Measurements from ENCODE around the gene TMEM131. TPM values are rescaled to one million over a fixed set of nuclear protein-coding genes. Genes with fewer than 3 reads are reported as not detected.

Gene TMEM131
- total RNA-seq, 1 donor, result 30.0 TPM

DNA sequence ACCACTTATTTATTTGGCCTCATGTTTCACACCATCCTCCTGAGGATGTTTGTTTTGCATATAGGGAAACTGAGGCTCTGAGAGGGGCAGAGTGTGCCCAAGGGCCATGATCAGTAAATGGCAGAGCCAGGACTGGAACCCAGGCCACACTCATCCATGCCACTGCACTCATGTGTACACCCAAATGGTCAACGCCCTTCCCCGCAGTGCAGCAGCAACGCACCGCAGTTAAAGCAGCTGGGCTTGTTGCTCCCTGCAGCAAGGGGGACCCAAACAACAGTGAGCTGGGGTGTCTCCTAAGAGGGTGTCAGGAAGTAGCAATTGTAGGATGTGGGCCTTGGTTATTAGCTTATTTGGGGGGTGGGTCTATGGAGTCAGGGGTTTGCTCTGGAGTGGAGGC, 245.7 kb downstream of the TMEM131 start:
- Histone ChIP-seq H3K79me2 (ENCODE audit: insufficient read depth, low read length) (no peaks in the 10 kb centered on the region), H3K9me3 (ENCODE audit: low read depth, low read length) (no peaks in the 10 kb centered on the region), H3K4me2 (ENCODE audit: insufficient read depth, low read length) (no peak overlapping the region), H3K4me1 (ENCODE audit: insufficient read depth, low read length) (peaks cover 10% of the 10 kb centered on the region), H3K27ac (ENCODE audit: low read depth, low read length) (no peak overlapping the region), H3K4me3 (ENCODE audit: insufficient read depth, low read length) (no peak overlapping the region), H4K20me1 (ENCODE audit: insufficient read depth, low read length) (no peaks in the 10 kb centered on the region), H2AFZ (ENCODE audit: low read length) (no peak overlapping the region), H3K36me3 (ENCODE audit: insufficient read depth, low read length) (no peaks in the 10 kb centered on the region), H3K27me3 (ENCODE audit: insufficient read depth, low read length) (no peaks in the 10 kb centered on the region)
- no peak for DNase-seq (ENCODE audit: insufficient read length, low spot score, missing footprints)
- TF ChIP-seq, protein P1, sequence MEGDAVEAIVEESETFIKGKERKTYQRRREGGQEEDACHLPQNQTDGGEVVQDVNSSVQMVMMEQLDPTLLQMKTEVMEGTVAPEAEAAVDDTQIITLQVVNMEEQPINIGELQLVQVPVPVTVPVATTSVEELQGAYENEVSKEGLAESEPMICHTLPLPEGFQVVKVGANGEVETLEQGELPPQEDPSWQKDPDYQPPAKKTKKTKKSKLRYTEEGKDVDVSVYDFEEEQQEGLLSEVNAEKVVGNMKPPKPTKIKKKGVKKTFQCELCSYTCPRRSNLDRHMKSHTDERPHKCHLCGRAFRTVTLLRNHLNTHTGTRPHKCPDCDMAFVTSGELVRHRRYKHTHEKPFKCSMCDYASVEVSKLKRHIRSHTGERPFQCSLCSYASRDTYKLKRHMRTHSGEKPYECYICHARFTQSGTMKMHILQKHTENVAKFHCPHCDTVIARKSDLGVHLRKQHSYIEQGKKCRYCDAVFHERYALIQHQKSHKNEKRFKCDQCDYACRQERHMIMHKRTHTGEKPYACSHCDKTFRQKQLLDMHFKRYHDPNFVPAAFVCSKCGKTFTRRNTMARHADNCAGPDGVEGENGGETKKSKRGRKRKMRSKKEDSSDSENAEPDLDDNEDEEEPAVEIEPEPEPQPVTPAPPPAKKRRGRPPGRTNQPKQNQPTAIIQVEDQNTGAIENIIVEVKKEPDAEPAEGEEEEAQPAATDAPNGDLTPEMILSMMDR (IDR thresholded peaks at IDR 0.05; ENCODE audit: extremely low read depth, low read depth, low read length), result no peak

DNA sequence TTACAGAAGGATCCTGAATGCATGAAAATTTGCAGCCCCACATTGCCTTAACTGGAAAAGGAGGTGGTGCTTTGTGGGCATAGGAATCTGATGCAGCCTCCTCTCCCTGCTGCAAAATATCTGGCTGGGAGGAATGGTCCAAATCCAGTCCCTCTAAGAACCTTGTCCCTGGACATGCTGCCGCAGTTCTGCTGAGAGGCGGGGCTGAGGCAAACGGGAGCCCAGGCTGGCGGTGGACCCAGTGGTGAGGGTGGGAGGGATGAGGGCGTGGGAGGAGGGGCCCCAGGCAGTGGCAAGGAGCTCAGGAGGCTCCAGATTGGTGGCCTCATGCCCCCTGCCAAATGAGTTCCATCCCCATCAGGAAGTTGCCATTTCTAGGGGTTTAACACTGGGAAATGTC, 246.2 kb downstream of the TMEM131 start:
- Histone ChIP-seq H4K20me1 (ENCODE audit: insufficient read depth, low read length) (no peaks in the 10 kb centered on the region), H3K4me1 (ENCODE audit: insufficient read depth, low read length) (peaks cover 10% of the 10 kb centered on the region), H3K4me3 (ENCODE audit: insufficient read depth, low read length) (no peak overlapping the region), H3K27me3 (ENCODE audit: insufficient read depth, low read length) (no peaks in the 10 kb centered on the region), H3K27ac (ENCODE audit: low read depth, low read length) (no peak overlapping the region), H3K4me2 (ENCODE audit: insufficient read depth, low read length) (no peak overlapping the region), H2AFZ (ENCODE audit: low read length) (no peak overlapping the region), H3K36me3 (ENCODE audit: insufficient read depth, low read length) (no peaks in the 10 kb centered on the region), H3K9me3 (ENCODE audit: low read depth, low read length) (no peaks in the 10 kb centered on the region), H3K79me2 (ENCODE audit: insufficient read depth, low read length) (no peaks in the 10 kb centered on the region)
- DNase-seq (ENCODE audit: insufficient read length, low spot score, missing footprints), result no peak
- TF ChIP-seq, protein P1 (IDR thresholded peaks at IDR 0.05; ENCODE audit: extremely low read depth, low read depth, low read length), result no peak

DNA sequence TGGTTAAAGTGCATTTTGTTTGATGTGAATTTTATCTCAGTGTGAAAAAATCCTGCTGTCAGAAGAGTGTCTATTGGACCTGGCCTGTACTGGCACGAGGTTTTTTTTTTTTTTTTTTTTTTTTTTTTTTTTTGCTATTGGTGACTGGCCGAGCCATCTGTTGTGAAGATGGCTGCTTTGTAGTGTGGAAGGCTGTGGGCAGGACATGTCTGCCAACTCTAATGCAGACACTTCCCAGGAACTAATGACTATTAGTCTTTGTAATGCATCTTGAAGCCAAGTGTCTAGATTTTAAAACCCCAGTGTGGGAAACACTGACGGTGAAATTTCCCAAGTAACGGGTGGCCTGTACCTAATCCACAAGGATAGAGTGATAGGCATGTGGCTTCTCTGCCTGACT, 248.0 kb downstream of the TMEM131 start:
- no peaks in the 10 kb centered on the region for H3K27me3 ChIP-seq (ENCODE audit: insufficient read depth, low read length)
- H3K4me1 ChIP-seq (ENCODE audit: insufficient read depth, low read length), result peaks cover 8% of the 10 kb centered on the region
- no peaks in the 10 kb centered on the region for H3K79me2 ChIP-seq (ENCODE audit: insufficient read depth, low read length)
- no peak overlapping the region for H3K27ac ChIP-seq (ENCODE audit: low read depth, low read length)
- no peak overlapping the region for H3K4me3 ChIP-seq (ENCODE audit: insufficient read depth, low read length)
- H3K36me3 ChIP-seq (ENCODE audit: insufficient read depth, low read length), result no peaks in the 10 kb centered on the region
- no peak overlapping the region for H3K4me2 ChIP-seq (ENCODE audit: insufficient read depth, low read length)
- no peaks in the 10 kb centered on the region for H4K20me1 ChIP-seq (ENCODE audit: insufficient read depth, low read length)
- TF ChIP-seq, protein P1 (IDR thresholded peaks at IDR 0.05; ENCODE audit: extremely low read depth, low read depth, low read length), result no peak
- H2AFZ ChIP-seq (ENCODE audit: low read length), result no peak overlapping the region
- DNase-seq (ENCODE audit: insufficient read length, low spot score, missing footprints), result no peak
- no peaks in the 10 kb centered on the region for H3K9me3 ChIP-seq (ENCODE audit: low read depth, low read length)

DNA sequence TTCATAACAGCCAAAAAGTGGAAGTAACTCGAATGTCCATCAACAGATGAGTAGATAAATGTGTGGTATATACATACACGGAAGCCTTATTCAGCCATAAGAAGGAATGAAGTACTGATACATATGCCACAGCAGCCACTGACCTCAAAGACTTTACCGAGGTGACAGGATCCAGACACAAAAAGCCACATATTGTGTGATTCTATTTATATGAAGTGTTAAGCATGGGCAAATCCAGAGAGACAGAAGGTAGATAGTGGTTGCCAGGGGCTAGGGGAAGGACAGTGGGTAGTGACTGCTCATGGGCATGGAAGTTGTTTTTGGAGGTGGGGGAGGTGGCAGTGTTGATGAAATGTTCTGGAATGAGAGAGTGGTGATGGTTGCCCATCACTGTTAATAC, 248.5 kb downstream of the TMEM131 start:
- no peaks in the 10 kb centered on the region for H4K20me1 ChIP-seq (ENCODE audit: insufficient read depth, low read length)
- no peak overlapping the region for H3K4me2 ChIP-seq (ENCODE audit: insufficient read depth, low read length)
- no peaks in the 10 kb centered on the region for H3K27me3 ChIP-seq (ENCODE audit: insufficient read depth, low read length)
- no peak for DNase-seq (ENCODE audit: insufficient read length, low spot score, missing footprints)
- TF ChIP-seq, protein P1 (IDR thresholded peaks at IDR 0.05; ENCODE audit: extremely low read depth, low read depth, low read length), result no peak
- no peak overlapping the region for H3K4me3 ChIP-seq (ENCODE audit: insufficient read depth, low read length)
- peaks cover 5% of the 10 kb centered on the region for H3K4me1 ChIP-seq (ENCODE audit: insufficient read depth, low read length)
- no peaks in the 10 kb centered on the region for H3K79me2 ChIP-seq (ENCODE audit: insufficient read depth, low read length)
- no peak overlapping the region for H2AFZ ChIP-seq (ENCODE audit: low read length)
- H3K36me3 ChIP-seq (ENCODE audit: insufficient read depth, low read length), result no peaks in the 10 kb centered on the region
- H3K27ac ChIP-seq (ENCODE audit: low read depth, low read length), result no peak overlapping the region
- no peaks in the 10 kb centered on the region for H3K9me3 ChIP-seq (ENCODE audit: low read depth, low read length)

Measured in osteoblast (primary cell).